ENCODE measurements around the gene XYLT1. TPM values are rescaled to one million over a fixed set of nuclear protein-coding genes. Genes with fewer than 3 reads are reported as not detected.

XYLT1 gene
- total RNA-seq, 1 experiment from 2014 or later = 12.5 TPM

GRCh38 chr16:17083628-17084027 is 387.1 kb downstream of the XYLT1 start:
- Mint-ChIP-seq H3K9me3 (ENCODE audit: unreplicated experiment) (no peaks in the 10 kb centered on the region), H3K4me3 (ENCODE audit: unreplicated experiment) (no peak overlapping the region), H3K4me1 (ENCODE audit: low read depth, unreplicated experiment) (peaks cover 6% of the 10 kb centered on the region), H3K36me3 (ENCODE audit: insufficient read depth, unreplicated experiment) (no peaks in the 10 kb centered on the region), H3K27me3 (ENCODE audit: insufficient read depth, unreplicated experiment) (peaks cover 5% of the 10 kb centered on the region), H3K27ac (ENCODE audit: unreplicated experiment) (no peak overlapping the region)
- no peaks in the 10 kb centered on the region for H3K9me3 ChIP-seq
- DNase-seq = no peak
- no peaks in the 10 kb centered on the region for H3K27me3 ChIP-seq (replicated peaks; ENCODE audit: control insufficient read depth, insufficient read depth, low read length)
- ChIA-PET POLR2A (no interaction called here), CTCF (no interaction called here)
- no TSS peak for BruUV-seq (replicated peaks)
- peaks cover 13% of the 10 kb centered on the region for H3K4me1 ChIP-seq
- H3K36me3 ChIP-seq (ENCODE audit: control insufficient read depth, insufficient read depth, low read length) = no peaks in the 10 kb centered on the region
- TF ChIP-seq CTCF (IDR thresholded peaks at IDR 0.05; ENCODE audit: insufficient read depth in 1 of 2, low read depth in 1 of 2, low read length in 1 of 2, severe bottlenecking in 1 of 2, unreplicated experiment in 1 of 2) = no peak
- intact Hi-C loops (cut with micrococcal nuclease; ENCODE audit: unreplicated experiment) = no loop called here
- H3K4me3 ChIP-seq (ENCODE audit: low read depth, low read length) = no peak overlapping the region

- peak in 1 of 2 experiments; percentile 5 for DNase-seq
- H3K4me3 ChIP-seq (ENCODE audit: low read depth, low read length) = no peak overlapping the region
- POLR2A ChIA-PET = no interaction called here
- no peak overlapping the region for H3K27ac Mint-ChIP-seq (ENCODE audit: unreplicated experiment)
- H3K9me3 Mint-ChIP-seq (ENCODE audit: unreplicated experiment) = no peaks in the 10 kb centered on the region
- peaks cover 13% of the 10 kb centered on the region for H3K4me1 ChIP-seq
- H3K36me3 Mint-ChIP-seq (ENCODE audit: insufficient read depth, unreplicated experiment) = no peaks in the 10 kb centered on the region
- no peaks in the 10 kb centered on the region for H3K27me3 ChIP-seq (replicated peaks; ENCODE audit: control insufficient read depth, insufficient read depth, low read length)
- no peak for TF ChIP-seq CTCF (IDR thresholded peaks at IDR 0.05; ENCODE audit: insufficient read depth in 1 of 2, low read depth in 1 of 2, low read length in 1 of 2, severe bottlenecking in 1 of 2, unreplicated experiment in 1 of 2)
- intact Hi-C loops (cut with micrococcal nuclease; ENCODE audit: unreplicated experiment) = no loop called here
- no TSS peak for BruUV-seq (replicated peaks)
- H3K36me3 ChIP-seq (ENCODE audit: control insufficient read depth, insufficient read depth, low read length) = no peaks in the 10 kb centered on the region
- no peaks in the 10 kb centered on the region for H3K9me3 ChIP-seq
- no peak overlapping the region for H3K4me3 Mint-ChIP-seq (ENCODE audit: unreplicated experiment)
- CTCF ChIA-PET = no interaction called here
- H3K4me1 Mint-ChIP-seq (ENCODE audit: low read depth, unreplicated experiment) = peaks cover 6% of the 10 kb centered on the region
- peaks cover 6% of the 10 kb centered on the region for H3K27me3 Mint-ChIP-seq (ENCODE audit: insufficient read depth, unreplicated experiment)
Measured at GRCh38 chr16:17082095-17082882, 388.5 kb downstream of the XYLT1 start.

GRCh38 chr16:17080105-17080504 is 390.7 kb downstream of the XYLT1 start:
- H3K36me3 ChIP-seq (ENCODE audit: control insufficient read depth, insufficient read depth, low read length) = no peaks in the 10 kb centered on the region
- H3K27ac Mint-ChIP-seq (ENCODE audit: unreplicated experiment) = no peak overlapping the region
- no peak overlapping the region for H3K4me3 Mint-ChIP-seq (ENCODE audit: unreplicated experiment)
- peaks cover 6% of the 10 kb centered on the region for H3K4me1 Mint-ChIP-seq (ENCODE audit: low read depth, unreplicated experiment)
- H3K36me3 Mint-ChIP-seq (ENCODE audit: insufficient read depth, unreplicated experiment) = no peaks in the 10 kb centered on the region
- no peaks in the 10 kb centered on the region for H3K27me3 ChIP-seq (replicated peaks; ENCODE audit: control insufficient read depth, insufficient read depth, low read length)
- no peaks in the 10 kb centered on the region for H3K9me3 Mint-ChIP-seq (ENCODE audit: unreplicated experiment)
- intact Hi-C loops (cut with micrococcal nuclease; ENCODE audit: unreplicated experiment) = no loop called here
- TF ChIP-seq CTCF (IDR thresholded peaks at IDR 0.05; ENCODE audit: insufficient read depth in 1 of 2, low read depth in 1 of 2, low read length in 1 of 2, severe bottlenecking in 1 of 2, unreplicated experiment in 1 of 2) = no peak
- peaks cover 8% of the 10 kb centered on the region for H3K27me3 Mint-ChIP-seq (ENCODE audit: insufficient read depth, unreplicated experiment)
- POLR2A ChIA-PET = no interaction called here
- DNase-seq = no peak
- peaks cover 13% of the 10 kb centered on the region for H3K4me1 ChIP-seq
- H3K9me3 ChIP-seq = no peaks in the 10 kb centered on the region
- CTCF ChIA-PET = no interaction called here
- H3K4me3 ChIP-seq (ENCODE audit: low read depth, low read length) = no peak overlapping the region
- BruUV-seq (replicated peaks) = no TSS peak
